Measurements from ENCODE around the gene FBXW7. TPM values are rescaled to one million over a fixed set of nuclear protein-coding genes. Genes with fewer than 3 reads are reported as not detected.

FBXW7 gene
- total and polyA plus RNA-seq, 2 of the 8 experiments (the other 6 are each of a cell fraction or from before 2014, with no cell fraction given) = 6.0 to 26.7 TPM

GRCh38 chr4:152579107-152579764 lies 43.3 kb upstream of the FBXW7 start:
- Histone ChIP-seq H4K91ac (replicated peaks; ENCODE audit: insufficient read length, low read length) (no peak overlapping the region), H3K27me3 (replicated peaks in 1 of 4; ENCODE audit: control insufficient read depth in 3 of 4, extremely low read depth in 1 of 4, insufficient read depth in 3 of 4, low read length in 3 of 4) (no peaks in the 10 kb centered on the region), H2AK5ac (ENCODE audit: low read depth, low read length) (no peak overlapping the region), H4K20me1 (replicated peaks in 1 of 2; ENCODE audit: control insufficient read depth in 1 of 2, insufficient read depth in 2 of 2, low read length in 2 of 2) (no peaks in the 10 kb centered on the region), H2BK20ac (ENCODE audit: low read length) (no peak overlapping the region), H2AFZ (ENCODE audit: low read length) (no peak overlapping the region), H2BK120ac (replicated peaks; ENCODE audit: low read depth, low read length) (no peak overlapping the region), H3K23ac (ENCODE audit: insufficient read length) (no peak overlapping the region), H3K27ac (ENCODE audit: low read depth, low read length) (no peak overlapping the region), H3K36me3 (ENCODE audit: control insufficient read depth in 2 of 4, insufficient read depth in 4 of 4, low read length in 3 of 4) (no peaks in the 10 kb centered on the region), H2BK5ac (ENCODE audit: low read depth, low read length) (no peak overlapping the region), H3K79me1 (ENCODE audit: low read depth, low read length) (no peaks in the 10 kb centered on the region), H3K9ac (replicated peaks in 1 of 4; ENCODE audit: extremely low read depth in 1 of 4, low read depth in 3 of 4, low read length in 3 of 4) (no peak overlapping the region), H3K14ac (ENCODE audit: insufficient read length) (no peak overlapping the region), H3K79me2 (ENCODE audit: control insufficient read depth in 1 of 2, insufficient read depth in 2 of 2, low read length in 2 of 2) (no peaks in the 10 kb centered on the region), H2BK12ac (ENCODE audit: low read depth, low read length) (no peak overlapping the region), H3K56ac (replicated peaks; ENCODE audit: insufficient read length, low read depth, low read length) (no peak overlapping the region), H3K4me2 (ENCODE audit: insufficient read depth in 1 of 2, low read depth in 2 of 2, low read length in 2 of 2) (no peak overlapping the region), H3K4me1 (replicated peaks in 1 of 4; ENCODE audit: control insufficient read depth in 3 of 4, insufficient read depth in 4 of 4, low read length in 3 of 4) (no peaks in the 10 kb centered on the region), H4K8ac (ENCODE audit: extremely low read depth, insufficient read depth, low read length) (no peak overlapping the region), H3K23me2 (ENCODE audit: low read depth, low read length) (no peaks in the 10 kb centered on the region), H3K9me3 (ENCODE audit: insufficient read depth in 2 of 2, low read depth in 1 of 2, low read length in 1 of 2) (no peaks in the 10 kb centered on the region), H3K18ac (ENCODE audit: extremely low read depth, low read length) (no peak overlapping the region), H3K4me3 (ENCODE audit: extremely low read depth in 1 of 4, insufficient read depth in 2 of 4, low read depth in 3 of 4, low read length in 4 of 4) (no peak overlapping the region), H2BK15ac (ENCODE audit: low read length) (no peak overlapping the region), H3K4ac (replicated peaks; ENCODE audit: insufficient read length, low read depth, low read length) (no peak overlapping the region), H4K5ac (ENCODE audit: insufficient read length, low read depth, low read length) (no peak overlapping the region)
- ChIA-PET CTCF (ENCODE audit: partially characterized antibody) (interaction anchor here (0.7 to 4.3 kb wide), 17 partner anchors 11 to 200 kb away, joined by 3 to 23 read pairs (median 4); no protein-coding TSS in a partner anchor), POLR2A (ENCODE audit: partially characterized antibody) (no interaction called here)
- no peak for FAIRE-seq
- no peak for DNase-seq (ENCODE audit: low read depth in 1 of 2, low spot score in 2 of 2)
- 88% methylated on average over 11 of the region's 11 CpGs; no CpG with 5 or more reads in 1 of the 2 experiments for WGBS, 2 experiments (ENCODE audit: extremely low coverage in 1 of 2, insufficient coverage in 1 of 2, insufficient read length in 1 of 2, insufficient replicate concordance in 2 of 2, low coverage in 1 of 2, low lambda C conversion rate in 2 of 2, missing lambda C conversion rate in 1 of 2)
- TF ChIP-seq KDM5A (IDR thresholded peaks at IDR 0.05; ENCODE audit: low read length) (no peak), SP4 (IDR thresholded peaks at IDR 0.05; ENCODE audit: low read length) (no peak), NANOG (IDR thresholded peaks at IDR 0.05; ENCODE audit: insufficient read depth, low read depth, low read length, poor library complexity, severe bottlenecking) (no peak), GTF2F1 (IDR thresholded peaks at IDR 0.05; ENCODE audit: borderline replicate concordance, low read depth, low read length) (no peak), USF2 (IDR thresholded peaks at IDR 0.05; ENCODE audit: low read length) (no peak), SIX5 (IDR thresholded peaks at IDR 0.05; ENCODE audit: low read depth, low read length) (no peak)
